ENCODE data around the gene CIROP.
A peak's percentile ranks its signal among the peaks of the same experiment; 100 is the strongest.

CIROP gene

DNA sequence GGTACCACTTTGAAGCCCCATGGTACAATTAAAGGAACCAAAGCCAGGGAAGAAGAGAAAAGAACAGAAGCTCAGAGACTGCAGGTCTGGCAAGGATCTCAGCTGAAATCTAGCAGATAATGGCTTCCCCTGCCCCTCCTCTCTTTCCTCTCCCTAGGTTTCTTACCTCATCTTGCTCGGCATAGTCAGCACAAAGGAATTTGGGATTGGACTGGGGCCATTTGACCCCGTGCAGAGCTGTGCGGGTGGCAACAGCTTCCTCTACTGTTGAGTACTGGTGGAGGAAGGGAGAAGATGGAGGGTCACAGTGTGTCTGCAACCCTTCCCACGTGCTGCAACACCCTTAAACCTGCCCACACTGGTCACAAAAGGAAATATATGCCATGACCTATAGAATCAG is 42.8 kb downstream of the CIROP start:
- WGBS (ENCODE audit: insufficient coverage) = 100% methylated on average over 1 of the region's 4 CpGs
- Histone ChIP-seq H3K27me3 (replicated peaks in 2 of 5; ENCODE audit: control insufficient read depth in 4 of 5, insufficient read depth in 5 of 5, low read length in 4 of 5) (peaks cover 0 to 2% (median under 1%) of the 10 kb centered on the region in 5 experiments), H3K4me1 (ENCODE audit: control extremely low read depth in 1 of 4, control insufficient read depth in 4 of 4, insufficient read depth in 4 of 4, low read length in 3 of 4) (peaks cover 0 to 12% (median 9%) of the 10 kb centered on the region in 4 experiments), H3K9me3 (ENCODE audit: control extremely low read depth in 1 of 5, control insufficient read depth in 4 of 5, insufficient read depth in 2 of 5, low read depth in 1 of 5, low read length in 4 of 5) (no peaks in the 10 kb centered on the region), H3K36me3 (ENCODE audit: control insufficient read depth in 4 of 4, insufficient read depth in 4 of 4, low read length in 3 of 4) (peaks cover 36 to 78% (median 67%) of the 10 kb centered on the region in 4 experiments), H3K4me3 (ENCODE audit: control insufficient read depth in 1 of 7, extremely low read depth in 1 of 7, insufficient read depth in 4 of 7, low read depth in 2 of 7, low read length in 6 of 7) (no peak overlapping the region), H3K27ac (ENCODE audit: insufficient read depth in 1 of 2, low read depth in 1 of 2, low read length in 2 of 2, poor library complexity in 1 of 2, severe bottlenecking in 2 of 2) (no peak overlapping the region)
- POLR2A ChIA-PET = no interaction called here
- CTCF ChIA-PET = interaction anchor here (0.6 to 33.6 kb wide), 14 partner anchors 10 to 227 kb away, joined by 3 to 933 read pairs (median 3); partner anchors contain the start of genes ACIN1, AJUBA, C14orf119 and HAUS4
- DNase-seq = no peak

DNA sequence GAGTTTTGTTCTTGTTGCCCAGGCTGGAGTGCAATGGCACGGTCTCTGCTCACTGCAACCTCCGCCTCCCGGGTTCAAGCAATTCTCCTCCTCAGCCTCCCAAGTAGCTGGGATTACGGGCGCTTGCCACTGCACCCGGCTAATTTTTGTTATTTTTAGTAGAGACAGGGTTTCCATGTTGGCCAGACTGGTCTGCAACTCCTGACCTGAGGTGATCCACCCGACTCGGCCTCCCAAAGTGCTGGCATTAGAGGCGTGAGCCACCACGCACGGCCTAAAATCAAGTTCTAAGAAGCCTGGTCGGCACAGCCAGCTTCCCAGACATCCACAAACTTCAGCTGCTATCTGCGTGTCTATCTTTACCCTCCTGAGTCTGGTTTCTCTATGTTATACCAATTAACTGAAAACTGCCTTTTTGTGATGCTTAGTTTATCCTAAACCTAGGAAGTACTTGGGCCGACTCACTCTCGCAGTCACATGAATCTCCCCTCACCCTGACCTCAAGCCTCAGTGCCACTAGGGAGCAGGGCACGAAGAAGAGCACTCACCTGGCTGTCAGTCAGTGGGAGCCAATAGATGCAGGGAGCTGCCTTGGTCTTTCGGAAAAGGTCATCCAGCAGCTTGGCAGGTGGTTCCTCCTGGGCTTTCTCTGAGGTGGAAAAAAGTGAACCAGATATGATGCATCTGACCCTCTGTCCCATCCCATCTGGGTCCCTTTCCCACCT is 44.1 kb downstream of the CIROP start:
- ChIA-PET POLR2A (interaction anchor here (0.7 kb wide), 1 partner anchor 49 kb away, joined by 4 read pairs; no protein-coding TSS in a partner anchor), CTCF (interaction anchor here (1.2 to 33.6 kb wide), 9 partner anchors 7 to 131 kb away, joined by 4 to 933 read pairs (median 18); partner anchors contain the start of genes ACIN1, AJUBA and C14orf119)
- DNase-seq = no peak
- H3K4me3 ChIP-seq (ENCODE audit: control insufficient read depth in 1 of 7, extremely low read depth in 1 of 7, insufficient read depth in 4 of 7, low read depth in 2 of 7, low read length in 6 of 7) = no peak overlapping the region
- over 99% methylated on average over 11 of the region's 17 CpGs for WGBS (ENCODE audit: insufficient coverage)
- peak overlapping the region in 1 of 2 experiments; percentile 14 for H3K27ac ChIP-seq (ENCODE audit: insufficient read depth in 1 of 2, low read depth in 1 of 2, low read length in 2 of 2, poor library complexity in 1 of 2, severe bottlenecking in 2 of 2)
- H3K9me3 ChIP-seq (ENCODE audit: control extremely low read depth in 1 of 5, control insufficient read depth in 4 of 5, insufficient read depth in 2 of 5, low read depth in 1 of 5, low read length in 4 of 5) = no peaks in the 10 kb centered on the region
- H3K27me3 ChIP-seq (replicated peaks in 2 of 5; ENCODE audit: control insufficient read depth in 4 of 5, insufficient read depth in 5 of 5, low read length in 4 of 5) = peaks cover 0 to 7% (median 5%) of the 10 kb centered on the region in 5 experiments
- H3K36me3 ChIP-seq (ENCODE audit: control insufficient read depth in 4 of 4, insufficient read depth in 4 of 4, low read length in 3 of 4) = peaks cover 30 to 66% (median 56%) of the 10 kb centered on the region in 4 experiments
- peaks cover 0 to 21% (median 19%) of the 10 kb centered on the region in 4 experiments for H3K4me1 ChIP-seq (ENCODE audit: control extremely low read depth in 1 of 4, control insufficient read depth in 4 of 4, insufficient read depth in 4 of 4, low read length in 3 of 4)

DNA sequence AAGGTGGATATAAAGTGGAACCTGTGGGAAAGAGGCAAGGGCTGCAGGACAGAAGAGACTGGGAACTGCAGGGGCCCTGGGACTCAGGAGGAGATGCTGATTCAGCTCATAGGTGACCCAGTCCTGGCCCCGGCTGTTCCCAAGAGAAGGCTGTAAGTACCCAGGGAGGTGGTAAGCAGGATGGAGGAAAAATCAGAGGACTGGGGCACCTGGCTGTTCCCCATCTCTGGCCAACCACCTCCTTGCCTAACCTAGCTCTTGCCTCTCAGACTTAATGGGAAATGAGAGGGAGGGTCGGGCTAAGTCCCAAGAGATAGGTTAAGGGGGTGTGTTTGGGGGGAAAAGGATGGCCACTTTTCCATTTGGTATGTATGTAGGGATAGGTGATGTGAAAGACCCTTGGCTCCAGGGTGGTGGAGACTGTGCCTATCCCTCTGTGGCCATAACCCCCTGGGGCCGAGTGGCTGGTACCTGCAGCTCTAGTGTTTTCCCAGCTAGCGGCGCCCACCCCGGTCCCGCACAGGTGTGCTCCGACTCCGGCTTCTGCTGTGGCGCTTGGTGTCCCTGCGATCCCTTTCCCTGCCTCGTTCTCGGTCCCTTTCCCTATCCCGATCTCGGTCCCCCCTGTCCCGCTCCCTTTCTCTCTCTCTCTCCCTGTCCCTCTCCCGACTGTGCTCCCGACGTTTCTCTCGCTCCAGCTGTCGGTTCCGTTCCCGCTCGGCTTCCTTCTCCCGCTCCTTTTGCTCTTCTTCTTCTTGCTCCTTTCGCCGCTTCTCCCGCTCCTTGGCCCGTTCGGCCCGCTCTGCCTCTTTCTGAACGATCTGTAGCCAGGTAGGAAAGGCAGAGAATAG is 45.9 kb downstream of the CIROP start:
- ChIA-PET POLR2A (interaction anchor here (0.6 to 1.0 kb wide), 5 partner anchors 52 to 469 kb away, joined by 3 to 5 read pairs (median 4); partner anchors contain the start of gene AJUBA), CTCF (interaction anchor here (0.5 to 33.6 kb wide), 29 partner anchors 9 to 470 kb away, joined by 3 to 933 read pairs (median 5); partner anchors contain the start of genes ACIN1, AJUBA, C14orf119 and DAD1)
- Histone ChIP-seq H3K4me3 (ENCODE audit: control insufficient read depth in 1 of 7, extremely low read depth in 1 of 7, insufficient read depth in 4 of 7, low read depth in 2 of 7, low read length in 6 of 7) (no peak overlapping the region), H3K27ac (ENCODE audit: insufficient read depth in 1 of 2, low read depth in 1 of 2, low read length in 2 of 2, poor library complexity in 1 of 2, severe bottlenecking in 2 of 2) (no peak overlapping the region), H3K27me3 (replicated peaks in 2 of 5; ENCODE audit: control insufficient read depth in 4 of 5, insufficient read depth in 5 of 5, low read length in 4 of 5) (peaks cover 0 to 7% (median 5%) of the 10 kb centered on the region in 5 experiments), H3K4me1 (ENCODE audit: control extremely low read depth in 1 of 4, control insufficient read depth in 4 of 4, insufficient read depth in 4 of 4, low read length in 3 of 4) (peaks cover 0 to 21% (median 19%) of the 10 kb centered on the region in 4 experiments), H3K36me3 (ENCODE audit: control insufficient read depth in 4 of 4, insufficient read depth in 4 of 4, low read length in 3 of 4) (peaks cover 25 to 48% (median 42%) of the 10 kb centered on the region in 4 experiments), H3K9me3 (ENCODE audit: control extremely low read depth in 1 of 5, control insufficient read depth in 4 of 5, insufficient read depth in 2 of 5, low read depth in 1 of 5, low read length in 4 of 5) (no peaks in the 10 kb centered on the region)
- no peak for DNase-seq
- 95% methylated on average over 32 of the region's 32 CpGs for WGBS (ENCODE audit: insufficient coverage)

DNA sequence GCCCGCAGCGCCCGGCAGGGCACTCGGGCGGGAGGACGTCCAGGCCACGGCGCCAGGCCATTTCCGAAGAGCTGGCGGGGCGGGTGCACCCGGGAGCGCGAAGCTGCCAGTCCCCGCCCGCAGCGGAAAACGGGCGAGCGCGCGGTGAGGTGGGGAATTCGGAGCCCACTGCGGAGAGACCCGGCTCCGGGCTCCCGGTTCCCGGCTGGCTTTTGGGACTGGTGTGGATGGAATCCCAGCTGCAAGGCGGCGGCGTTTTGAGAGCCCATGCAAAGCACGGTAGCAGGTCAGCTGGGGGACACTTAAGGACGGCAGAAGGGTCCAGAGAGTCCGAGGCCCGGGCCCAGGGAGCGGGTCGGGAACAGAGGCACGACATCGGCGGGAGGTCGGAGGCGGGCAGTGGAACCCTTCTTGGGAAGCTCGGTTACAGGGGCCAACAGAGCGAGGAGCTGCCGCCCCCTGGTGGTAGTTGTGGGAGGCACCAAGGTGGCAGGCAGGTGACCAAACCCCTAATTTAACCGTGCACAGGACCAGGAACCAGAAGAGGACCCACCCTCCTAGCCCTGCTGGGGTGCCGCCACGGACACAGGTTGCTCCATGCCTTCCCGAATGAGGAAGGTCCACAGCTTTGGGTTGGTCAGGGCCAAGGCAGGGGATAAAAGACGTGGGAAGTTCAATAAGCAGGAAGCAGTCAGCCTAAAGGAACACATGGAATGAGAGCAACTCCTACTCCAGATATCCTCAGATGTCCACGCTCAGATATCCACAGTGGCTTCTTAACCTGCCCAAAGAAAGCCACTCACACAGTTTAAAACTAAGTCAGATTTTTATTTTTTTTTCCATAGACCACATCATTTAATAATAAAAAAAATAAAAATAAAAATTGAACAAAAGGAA is 46.8 kb downstream of the CIROP start:
- Histone ChIP-seq H3K27me3 (replicated peaks in 2 of 5; ENCODE audit: control insufficient read depth in 4 of 5, insufficient read depth in 5 of 5, low read length in 4 of 5) (peaks cover 0 to 7% (median 5%) of the 10 kb centered on the region in 5 experiments), H3K4me3 (ENCODE audit: control insufficient read depth in 1 of 7, extremely low read depth in 1 of 7, insufficient read depth in 4 of 7, low read depth in 2 of 7, low read length in 6 of 7) (peak overlapping the region; percentile 37 to 82 (median 79)), H3K4me1 (ENCODE audit: control extremely low read depth in 1 of 4, control insufficient read depth in 4 of 4, insufficient read depth in 4 of 4, low read length in 3 of 4) (peaks cover 0 to 21% (median 19%) of the 10 kb centered on the region in 4 experiments), H3K36me3 (ENCODE audit: control insufficient read depth in 4 of 4, insufficient read depth in 4 of 4, low read length in 3 of 4) (peaks cover 21 to 40% (median 34%) of the 10 kb centered on the region in 4 experiments), H3K9me3 (ENCODE audit: control extremely low read depth in 1 of 5, control insufficient read depth in 4 of 5, insufficient read depth in 2 of 5, low read depth in 1 of 5, low read length in 4 of 5) (no peaks in the 10 kb centered on the region), H3K27ac (ENCODE audit: insufficient read depth in 1 of 2, low read depth in 1 of 2, low read length in 2 of 2, poor library complexity in 1 of 2, severe bottlenecking in 2 of 2) (no peak overlapping the region)
- 2% methylated on average over 42 of the region's 51 CpGs for WGBS (ENCODE audit: insufficient coverage)
- DNase-seq = peak; percentile 80 to 90 (median 86)
- ChIA-PET POLR2A (interaction anchor here (0.6 to 1.2 kb wide), 7 partner anchors 51 to 468 kb away, joined by 3 to 5 read pairs (median 4); partner anchors contain the start of gene AJUBA), CTCF (interaction anchor here (0.7 to 33.6 kb wide), 30 partner anchors 9 to 501 kb away, joined by 3 to 933 read pairs (median 4); partner anchors contain the start of genes ACIN1, AJUBA, C14orf119 and HAUS4)

DNA sequence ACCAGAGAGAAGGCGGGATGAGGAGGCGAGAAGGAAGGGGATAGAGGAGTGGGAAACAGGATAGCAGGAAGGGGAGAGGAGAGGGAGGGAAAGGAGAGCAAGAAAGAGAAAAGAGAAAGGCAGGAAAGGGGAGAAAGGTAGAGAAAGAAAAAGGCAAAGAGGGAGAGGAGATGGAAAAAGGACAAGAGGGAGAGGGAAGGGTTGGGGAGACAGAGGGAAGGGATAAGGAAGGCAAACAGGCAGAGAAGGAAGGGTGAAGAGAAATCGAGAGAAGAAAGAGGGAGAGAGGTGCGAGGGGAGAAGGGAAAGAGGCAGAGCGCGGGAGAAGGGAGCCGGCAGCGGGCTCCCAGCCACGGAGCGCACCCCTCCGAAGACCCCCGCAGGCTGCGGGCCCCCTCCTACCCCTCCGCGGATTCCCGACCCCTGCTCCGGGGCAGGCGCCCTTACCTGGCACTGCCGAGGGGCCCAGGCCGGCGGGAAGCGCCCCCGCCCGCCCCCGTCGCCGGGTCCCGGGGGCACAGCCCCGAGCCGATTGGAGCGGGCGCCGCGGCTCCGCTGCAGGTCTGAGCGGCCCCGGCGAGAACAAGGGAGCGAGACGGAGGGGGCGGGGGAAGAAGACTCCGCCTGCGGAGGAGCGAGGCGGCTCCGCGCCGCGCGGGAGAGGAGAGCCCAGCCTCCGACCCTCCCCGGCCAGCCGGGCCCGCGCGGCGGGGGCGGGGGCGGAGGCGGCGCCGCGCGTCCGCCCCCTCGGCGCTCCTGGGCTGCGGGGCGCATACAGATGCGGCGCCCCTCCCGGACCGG is 47.6 kb downstream of the CIROP start, which contains the start of gene CDH24:
Gene CDH24, minus strand, starts transcription at position 565 of the 801 bp plus-strand sequence. CDS start 1,787 bp downstream, outside the sequence.
- CTCF ChIA-PET = interaction anchor here (0.7 to 33.6 kb wide), 34 partner anchors 8 to 501 kb away, joined by 3 to 933 read pairs (median 6); partner anchors contain the start of genes ACIN1, AJUBA, C14orf119 and HAUS4
- peak; percentile 49 to 75 (median 74) for DNase-seq
- Histone ChIP-seq H3K9me3 (ENCODE audit: control extremely low read depth in 1 of 5, control insufficient read depth in 4 of 5, insufficient read depth in 2 of 5, low read depth in 1 of 5, low read length in 4 of 5) (no peaks in the 10 kb centered on the region), H3K4me3 (ENCODE audit: control insufficient read depth in 1 of 7, extremely low read depth in 1 of 7, insufficient read depth in 4 of 7, low read depth in 2 of 7, low read length in 6 of 7) (peak within 1 kb of the TSS; percentile 37 to 82 (median 79)), H3K36me3 (ENCODE audit: control insufficient read depth in 4 of 4, insufficient read depth in 4 of 4, low read length in 3 of 4) (peaks cover 12 to 31% (median 25%) of the 10 kb centered on the region in 4 experiments), H3K4me1 (ENCODE audit: control extremely low read depth in 1 of 4, control insufficient read depth in 4 of 4, insufficient read depth in 4 of 4, low read length in 3 of 4) (peaks cover 0 to 21% (median 19%) of the 10 kb centered on the region in 4 experiments), H3K27ac (ENCODE audit: insufficient read depth in 1 of 2, low read depth in 1 of 2, low read length in 2 of 2, poor library complexity in 1 of 2, severe bottlenecking in 2 of 2) (no peak within 1 kb of the TSS), H3K27me3 (replicated peaks in 2 of 5; ENCODE audit: control insufficient read depth in 4 of 5, insufficient read depth in 5 of 5, low read length in 4 of 5) (peaks cover 0 to 7% (median 5%) of the 10 kb centered on the region in 5 experiments)
- WGBS (ENCODE audit: insufficient coverage) = 3% methylated on average over 32 of the region's 73 CpGs
- POLR2A ChIA-PET = interaction anchor here (0.7 to 1.7 kb wide), 7 partner anchors 50 to 206 kb away, joined by 3 to 5 read pairs (median 3); partner anchors contain the start of gene AJUBA
